ENCODE measurements around the gene GNAS-AS1. TPM values are rescaled to one million over a fixed set of nuclear protein-coding genes. Genes with fewer than 3 reads are reported as not detected.

GNAS-AS1 gene
- total and polyA plus RNA-seq, 2 of the 8 experiments (the other 6 are each of a cell fraction or from before 2014, with no cell fraction given) = 4.7 to 13.7 TPM

DNA sequence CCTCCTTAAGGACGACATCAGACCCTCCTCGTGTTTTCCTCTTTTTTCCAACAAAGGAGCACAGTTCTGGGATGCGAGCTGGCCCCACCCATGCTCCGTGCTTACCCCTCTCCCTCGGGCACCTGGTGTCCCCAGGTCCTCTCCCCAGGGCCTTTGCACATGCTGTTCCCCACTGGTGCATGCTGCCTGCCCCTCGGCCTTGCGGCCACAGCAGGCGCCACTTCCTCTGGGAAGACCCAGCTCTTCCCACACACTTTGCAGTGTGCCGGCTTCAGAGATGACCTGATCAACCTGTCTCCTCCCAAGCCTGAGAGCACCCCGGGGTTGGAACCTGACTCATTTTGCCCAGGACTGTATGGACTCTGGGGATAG, 39.8 kb downstream of the GNAS-AS1 start:
- H4K5ac ChIP-seq (ENCODE audit: insufficient read length, low read depth, low read length) = no peak overlapping the region
- H2BK20ac ChIP-seq (ENCODE audit: low read length) = 0 out of 2 replicates have a peak overlapping the region, but pooled peaks have one; percentile 80
- H3K27me3 ChIP-seq (replicated peaks in 1 of 4; ENCODE audit: control insufficient read depth in 3 of 4, extremely low read depth in 1 of 4, insufficient read depth in 3 of 4, low read length in 3 of 4) = no peaks in the 10 kb centered on the region
- no peak overlapping the region for H2AFZ ChIP-seq (ENCODE audit: low read length)
- no peak overlapping the region for H3K27ac ChIP-seq (ENCODE audit: low read depth, low read length)
- H3K4me2 ChIP-seq (ENCODE audit: insufficient read depth in 1 of 2, low read depth in 2 of 2, low read length in 2 of 2) = no peak overlapping the region
- H4K8ac ChIP-seq (ENCODE audit: extremely low read depth, insufficient read depth, low read length) = no peak overlapping the region
- H3K56ac ChIP-seq (replicated peaks; ENCODE audit: insufficient read length, low read depth, low read length) = no peak overlapping the region
- DNase-seq (ENCODE audit: low read depth in 1 of 2, low spot score in 2 of 2) (no peak), FAIRE-seq (no peak)
- H3K23ac ChIP-seq (ENCODE audit: insufficient read length) = no peak overlapping the region
- ChIA-PET POLR2A (ENCODE audit: partially characterized antibody) (interaction anchor here (9.9 kb wide), 1 partner anchor 31 kb away, joined by 119 read pairs; no protein-coding TSS in a partner anchor), CTCF (ENCODE audit: partially characterized antibody) (interaction anchor here (1.2 to 1.4 kb wide), 2 partner anchors 10 to 35 kb away, joined by 3 read pairs; no protein-coding TSS in a partner anchor)
- H2BK5ac ChIP-seq (ENCODE audit: low read depth, low read length) = no peak overlapping the region
- no peaks in the 10 kb centered on the region for H3K79me1 ChIP-seq (ENCODE audit: low read depth, low read length)
- no peaks in the 10 kb centered on the region; a peak in 1 of 8 replicates for H3K36me3 ChIP-seq (ENCODE audit: control insufficient read depth in 2 of 4, insufficient read depth in 4 of 4, low read length in 3 of 4)
- no peak for TF ChIP-seq ZNF274 (IDR thresholded peaks at IDR 0.05; ENCODE audit: borderline replicate concordance, extremely low read depth, low read length)
- TF ChIP-seq, protein P1, sequence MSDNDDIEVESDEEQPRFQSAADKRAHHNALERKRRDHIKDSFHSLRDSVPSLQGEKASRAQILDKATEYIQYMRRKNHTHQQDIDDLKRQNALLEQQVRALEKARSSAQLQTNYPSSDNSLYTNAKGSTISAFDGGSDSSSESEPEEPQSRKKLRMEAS (IDR thresholded peaks at IDR 0.05) = 0 out of 2 replicates have a peak, but pooled peaks have one; percentile 19
- peak overlapping the region; percentile 60; the same call in 1 of the 2 replicates for H2BK12ac ChIP-seq (ENCODE audit: low read depth, low read length)
- H4K91ac ChIP-seq (replicated peaks; ENCODE audit: insufficient read length, low read length) = no peak overlapping the region
- no peak overlapping the region for H2BK120ac ChIP-seq (replicated peaks; ENCODE audit: low read depth, low read length)
- H3K79me2 ChIP-seq (ENCODE audit: control insufficient read depth in 1 of 2, insufficient read depth in 2 of 2, low read length in 2 of 2) = no peaks in the 10 kb centered on the region
- WGBS, 2 experiments (ENCODE audit: extremely low coverage in 1 of 2, insufficient coverage in 1 of 2, insufficient read length in 1 of 2, insufficient replicate concordance in 2 of 2, low coverage in 1 of 2, low lambda C conversion rate in 2 of 2, missing lambda C conversion rate in 1 of 2) = 89% methylated on average over 9 of the region's 10 CpGs; no CpG with 5 or more reads in 1 of the 2 experiments
- 0 out of 2 replicates have a peak overlapping the region, but pooled peaks have one; percentile 16 for H2BK15ac ChIP-seq (ENCODE audit: low read length)
- peak overlapping the region; percentile 71 for H2AK5ac ChIP-seq (ENCODE audit: low read depth, low read length)
- no peaks in the 10 kb centered on the region; a peak in 1 of 7 replicates for H3K4me1 ChIP-seq (replicated peaks in 1 of 4; ENCODE audit: control insufficient read depth in 3 of 4, insufficient read depth in 4 of 4, low read length in 3 of 4)
- no peak overlapping the region for H3K9ac ChIP-seq (replicated peaks in 1 of 4; ENCODE audit: extremely low read depth in 1 of 4, low read depth in 3 of 4, low read length in 3 of 4)
- no peaks in the 10 kb centered on the region for H3K23me2 ChIP-seq (ENCODE audit: low read depth, low read length)
- no peak overlapping the region for H3K14ac ChIP-seq (ENCODE audit: insufficient read length)
- no peak overlapping the region for H3K18ac ChIP-seq (ENCODE audit: extremely low read depth, low read length)
- H4K20me1 ChIP-seq (replicated peaks in 1 of 2; ENCODE audit: control insufficient read depth in 1 of 2, insufficient read depth in 2 of 2, low read length in 2 of 2) = peaks cover 0 to 4% of the 10 kb centered on the region in 2 experiments
- H3K4ac ChIP-seq (replicated peaks; ENCODE audit: insufficient read length, low read depth, low read length) = no peak overlapping the region
- no peak overlapping the region for H3K4me3 ChIP-seq (ENCODE audit: extremely low read depth in 1 of 4, insufficient read depth in 2 of 4, low read depth in 3 of 4, low read length in 4 of 4)
- H3K9me3 ChIP-seq (ENCODE audit: insufficient read depth in 2 of 2, low read depth in 1 of 2, low read length in 1 of 2) = no peaks in the 10 kb centered on the region
